Upper lobe of left lung (tissue), 4 donors: ENCODE measurements around the gene ABCC5.

Experiments
- CTCF ChIP-seq, 6 experiments: fragments of 450-650 bp in 4 of 6; fragments of 200-600 bp in 2 of 6; sonication (generic) in 2 of 6; IDR thresholded peaks; one replicate each; pipeline ENCODE4 v1.5.1; 2016 to 2019; ENCODE audit warnings: antibody characterized with exemption in 6 of 6
- EP300 ChIP-seq, 4 donors: sonication (generic); formaldehyde crosslinking; IDR thresholded peaks; one replicate each; pipeline ENCODE4 v1.5.1; 2017; ENCODE audit warnings: antibody characterized with exemption in 4 of 4, control low read depth in 2 of 4
- POLR2A ChIP-seq, 4 donors: fragments of 450-650 bp; IDR thresholded peaks; one replicate each; pipeline ENCODE4 v1.5.1; 2016 to 2017; ENCODE audit warnings: antibody characterized with exemption in 4 of 4, mild to moderate bottlenecking in 2 of 4
- POLR2AphosphoS5 ChIP-seq, 2 donors: sonication (generic); formaldehyde crosslinking; IDR thresholded peaks; one replicate each; pipeline ENCODE4 v1.5.1; 2017; ENCODE audit warnings: antibody characterized with exemption in 2 of 2

DNA sequence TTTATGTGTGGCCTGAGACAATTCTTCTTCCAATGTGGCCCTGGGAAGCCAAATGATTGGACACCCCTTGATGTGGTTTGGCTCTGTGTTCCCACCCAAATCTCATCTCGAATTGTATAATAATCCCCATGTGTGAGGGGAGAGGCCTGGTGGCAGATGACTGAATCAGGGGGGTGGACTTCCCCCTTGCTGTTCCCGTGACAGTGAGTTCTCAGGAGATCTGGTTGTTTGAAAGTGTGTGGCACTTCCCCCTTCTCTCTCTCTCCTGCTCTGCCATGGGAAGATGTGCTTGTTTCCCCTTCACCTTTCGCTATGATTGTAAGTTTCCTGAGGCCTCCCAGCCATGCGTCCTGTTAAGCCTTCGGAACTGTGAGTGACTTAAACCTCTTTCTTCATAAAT is 72.9 kb downstream of the ABCC5 start:
- no peak for TF ChIP-seq CTCF (IDR thresholded peaks at IDR 0.05)
- no peak for TF ChIP-seq EP300 (IDR thresholded peaks at IDR 0.05)
- TF ChIP-seq POLR2AphosphoS5 (IDR thresholded peaks at IDR 0.05) = no peak
- TF ChIP-seq POLR2A (IDR thresholded peaks at IDR 0.05) = no peak
